Measurements from ENCODE around the gene INAVA.
"Not testable (repeated sequence)": the region's sequence is repeated elsewhere in the genome, so short reads cannot be mapped to it uniquely, and the experiment has no call there.

The INAVA gene

DNA sequence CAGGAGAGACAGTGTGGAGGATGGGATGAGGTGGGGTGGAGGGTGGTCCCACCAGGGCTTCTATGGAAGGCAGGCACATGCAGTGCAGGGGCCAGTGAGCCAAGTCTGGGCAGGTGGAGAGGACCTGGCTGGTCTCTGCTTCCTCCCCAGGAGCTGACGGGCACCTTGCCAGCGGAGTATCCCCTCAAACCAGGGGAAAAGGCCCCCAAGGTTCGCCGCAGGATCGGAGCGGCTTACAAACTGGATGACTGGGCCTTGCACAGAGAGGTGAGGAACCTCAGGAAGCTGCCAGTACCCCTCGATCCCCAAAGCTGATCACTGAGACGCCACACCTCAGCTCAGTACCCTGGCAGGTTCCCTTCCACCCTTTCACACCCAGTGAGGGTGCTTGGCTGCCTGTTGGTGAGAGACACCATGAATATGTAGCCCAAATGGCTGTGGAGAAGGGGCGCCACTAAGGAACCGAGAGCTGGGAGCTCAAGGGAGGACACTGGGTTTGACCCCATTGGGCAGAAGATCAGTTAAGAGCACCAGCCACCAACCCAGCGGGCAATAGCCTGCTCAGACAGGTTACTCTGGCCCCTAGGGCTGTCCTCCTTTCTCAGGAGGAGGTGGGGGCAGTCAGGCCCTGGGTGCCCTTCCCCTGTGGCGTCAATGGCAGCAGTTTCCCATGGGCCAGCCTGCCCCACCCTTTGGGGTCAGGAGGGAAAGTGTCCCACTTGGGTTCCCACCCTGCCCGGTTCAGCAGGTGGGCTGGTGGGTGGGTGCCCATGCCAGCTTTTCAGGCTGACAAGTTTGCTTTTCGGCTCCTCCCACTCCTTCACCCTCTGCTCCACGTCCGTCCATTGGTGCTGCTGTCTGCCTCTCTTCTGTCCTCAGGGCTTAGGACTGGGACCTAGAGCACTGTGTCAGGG, 5.5 kb downstream of the INAVA start:
- DNase-seq = no peak

GRCh38 chr1:200900877-200901276, 6.2 kb downstream of the INAVA start:
- DNase-seq = no peak

DNA sequence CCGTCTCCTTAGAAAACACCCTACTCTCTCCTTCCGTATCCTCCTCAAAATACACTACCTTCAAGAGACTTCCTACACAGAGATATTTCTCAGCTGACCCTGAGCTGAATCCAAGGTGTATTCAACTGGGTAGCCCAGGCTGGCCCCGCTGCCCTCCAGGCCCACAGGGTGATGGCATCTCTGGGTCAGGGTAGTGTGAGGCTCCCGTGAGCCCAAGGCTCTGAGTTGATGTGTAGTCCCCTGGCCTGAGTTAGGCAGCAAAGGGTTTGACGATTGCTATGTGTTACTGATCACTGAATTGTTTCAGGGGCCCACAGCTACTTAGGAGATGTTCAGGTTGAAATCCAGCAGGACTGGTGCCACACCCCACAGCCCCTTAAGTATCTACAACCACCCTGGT, 6.7 kb downstream of the INAVA start:
- DNase-seq = no peak

GRCh38 chr1:200901796-200902444, 7.2 kb downstream of the INAVA start:
- DNase-seq = no peak

- no peak for DNase-seq
Measured at GRCh38 chr1:200903793-200904192, 9.1 kb downstream of the INAVA start.

DNA sequence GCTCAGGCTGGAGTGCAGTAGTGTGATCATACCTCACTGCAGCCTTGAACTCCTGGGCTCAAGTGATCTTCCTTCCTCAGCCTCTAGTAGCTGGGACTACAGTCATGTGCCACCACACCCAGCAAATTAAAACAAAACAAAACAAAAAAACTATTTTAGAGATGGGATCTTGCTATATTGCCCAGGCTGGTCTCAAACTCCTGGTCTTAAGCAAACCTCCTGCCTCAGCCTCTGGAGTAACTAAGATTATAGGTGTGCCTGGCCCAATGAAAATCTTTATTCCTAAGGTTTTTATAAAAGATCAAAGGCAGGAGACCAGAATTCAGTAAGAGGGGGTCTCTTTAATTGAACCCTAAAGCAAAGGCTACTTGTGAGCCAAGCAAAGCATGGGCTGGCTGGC, 10.1 kb downstream of the INAVA start:
- no peak for DNase-seq

DNA sequence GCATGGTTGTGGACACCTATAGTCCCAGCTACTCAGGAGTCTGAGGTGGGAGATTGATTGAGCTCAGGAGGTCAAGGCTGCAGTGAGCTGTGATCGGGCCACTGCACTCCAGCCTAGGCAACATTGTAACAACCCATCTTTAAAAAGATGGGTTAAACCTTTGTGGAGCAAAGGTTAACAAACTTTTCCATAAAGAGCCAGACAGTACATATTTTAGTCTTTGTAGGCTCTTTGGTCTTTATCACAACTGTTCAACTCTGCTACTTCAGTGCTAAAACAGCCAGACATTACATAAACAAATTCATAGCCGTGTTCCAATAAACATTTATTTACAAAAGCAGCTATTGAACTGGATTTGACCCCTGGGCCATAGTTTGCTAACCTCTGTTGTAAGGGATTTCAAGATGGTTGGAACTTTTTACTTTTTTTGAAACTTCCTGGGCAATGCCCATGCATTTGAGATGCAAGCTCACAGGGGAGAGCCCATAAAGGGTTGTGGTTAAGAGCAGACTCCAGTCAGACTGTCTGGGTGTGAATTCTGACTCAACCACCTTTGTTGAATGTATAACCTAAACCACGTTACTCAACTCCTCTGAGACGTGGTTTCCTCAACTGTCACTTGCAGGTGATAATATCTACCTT, 10.8 kb downstream of the INAVA start:
- DNase-seq = peak; percentile 25

- no peak for DNase-seq
Measured at GRCh38 chr1:200906491-200906890, 11.8 kb downstream of the INAVA start.

DNA sequence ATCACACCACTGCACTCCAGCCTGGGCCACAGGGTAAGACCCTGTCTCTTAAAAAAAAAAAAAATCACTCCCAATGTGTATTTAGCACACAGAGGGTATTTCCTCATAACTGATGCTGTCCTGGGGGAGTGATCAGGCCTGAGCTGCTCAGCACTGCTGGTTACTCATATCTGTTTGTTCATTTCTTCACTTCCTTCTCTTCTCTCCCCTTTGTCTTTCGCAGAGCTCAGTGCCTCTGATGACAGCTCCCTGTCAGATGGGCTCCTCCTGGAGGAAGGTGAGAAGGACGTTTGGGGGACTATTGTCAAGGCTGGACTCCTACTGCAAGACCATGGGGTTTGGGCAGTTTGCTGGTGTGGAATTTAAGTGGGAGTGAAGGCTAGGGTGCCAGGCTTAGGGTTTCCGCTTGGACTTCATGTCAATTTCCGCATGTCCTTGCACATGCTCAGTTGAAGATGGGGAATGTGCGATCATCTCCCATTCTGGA, 13.0 kb downstream of the INAVA start:
- no peak for DNase-seq

GRCh38 chr1:200908191-200908868, 13.6 kb downstream of the INAVA start:
- DNase-seq = no peak

DNA sequence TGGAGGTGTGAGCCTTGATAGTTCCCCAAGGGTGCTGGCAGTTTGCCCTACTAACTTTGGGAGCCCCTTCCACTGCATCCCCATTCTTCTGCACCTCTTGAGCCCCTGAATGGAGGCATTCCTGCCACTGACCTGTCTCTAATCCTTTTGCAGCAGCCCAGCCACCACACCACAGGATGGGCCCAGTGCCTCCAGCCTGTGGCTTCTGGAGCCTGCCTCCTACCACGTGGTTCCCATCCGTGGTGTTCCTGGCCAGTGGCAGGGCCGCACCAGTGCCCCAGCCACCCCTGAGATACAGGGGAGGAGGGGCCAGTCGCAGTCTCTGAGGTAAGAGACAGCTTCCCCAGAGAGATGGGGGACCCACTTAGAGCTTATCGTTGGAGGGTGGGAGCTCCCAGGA, 14.4 kb downstream of the INAVA start:
- no peak for DNase-seq

- DNase-seq = no peak
Measured at GRCh38 chr1:200909757-200910239, 15.1 kb downstream of the INAVA start.

- no peak for DNase-seq
Measured at GRCh38 chr1:200911361-200911760, 16.7 kb downstream of the INAVA start.

GRCh38 chr1:200911936-200912335, 17.2 kb downstream of the INAVA start:
- not testable (repeated sequence) for DNase-seq

- no peak for DNase-seq
Measured at GRCh38 chr1:200912737-200913407, 18.2 kb downstream of the INAVA start.

DNA sequence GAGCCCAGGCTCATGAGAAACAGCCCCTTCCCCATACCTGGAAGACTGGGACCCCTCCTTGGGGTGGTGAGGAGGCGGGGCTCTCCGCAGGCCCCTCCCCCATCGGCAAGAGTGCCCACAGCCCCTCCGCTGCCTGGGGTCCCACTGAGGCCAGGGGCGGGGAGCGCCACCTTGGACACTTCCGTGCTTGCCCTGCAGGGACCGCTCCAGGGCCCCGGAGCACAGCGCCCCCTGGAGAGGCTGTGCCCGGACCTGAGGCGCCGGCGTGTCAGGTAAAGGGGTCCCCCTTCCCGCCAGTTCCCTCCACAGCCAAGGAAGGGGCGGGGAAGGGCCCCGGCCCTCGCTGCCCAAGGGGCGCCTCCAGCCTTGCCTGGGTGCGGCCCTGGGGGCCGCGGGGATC, 21.5 kb downstream of the INAVA start:
- DNase-seq = no peak

DNA sequence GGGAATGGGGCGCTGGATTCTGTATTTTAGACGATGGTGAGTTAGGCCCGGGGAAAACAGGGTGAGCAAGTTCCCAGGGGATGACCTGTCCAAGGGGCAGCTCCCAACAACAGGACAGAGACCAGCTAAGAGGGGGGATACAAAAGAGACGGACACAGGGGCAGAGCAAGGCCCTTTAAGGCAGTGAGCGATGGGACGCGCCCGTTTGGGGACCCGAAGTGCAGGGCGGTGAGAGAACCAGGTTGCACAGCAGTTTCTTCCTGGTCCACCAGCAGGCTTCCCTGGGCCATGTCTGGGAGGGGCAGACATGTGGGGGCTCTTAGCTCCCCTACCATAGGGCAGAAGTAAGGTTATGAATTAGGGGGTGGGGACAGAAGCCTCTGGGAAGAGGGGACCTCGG, 22.0 kb downstream of the INAVA start:
- no peak for DNase-seq

GRCh38 chr1:200917291-200917817, 22.7 kb downstream of the INAVA start:
- DNase-seq = no peak

DNA sequence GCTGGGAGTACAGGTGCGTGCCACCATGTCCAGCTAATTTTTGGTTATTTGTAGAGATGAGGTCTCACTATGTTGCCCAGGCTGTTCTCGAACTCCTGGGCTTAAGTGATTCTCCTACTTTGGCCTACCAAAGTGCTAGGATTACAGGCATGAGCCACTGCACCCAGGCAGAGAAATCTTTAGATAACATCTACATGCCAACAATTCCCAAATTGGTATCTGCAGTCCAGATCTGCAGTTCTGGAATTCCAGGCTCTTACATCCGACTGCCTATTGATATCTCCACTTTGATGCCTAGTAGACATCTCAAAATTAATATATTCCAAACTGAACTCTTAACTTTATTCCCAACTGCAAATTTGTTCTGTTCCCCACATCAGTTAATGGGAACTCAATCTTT, 23.3 kb downstream of the INAVA start:
- DNase-seq = no peak

- no peak for DNase-seq
Measured at GRCh38 chr1:200919386-200919785, 24.7 kb downstream of the INAVA start.

DNA sequence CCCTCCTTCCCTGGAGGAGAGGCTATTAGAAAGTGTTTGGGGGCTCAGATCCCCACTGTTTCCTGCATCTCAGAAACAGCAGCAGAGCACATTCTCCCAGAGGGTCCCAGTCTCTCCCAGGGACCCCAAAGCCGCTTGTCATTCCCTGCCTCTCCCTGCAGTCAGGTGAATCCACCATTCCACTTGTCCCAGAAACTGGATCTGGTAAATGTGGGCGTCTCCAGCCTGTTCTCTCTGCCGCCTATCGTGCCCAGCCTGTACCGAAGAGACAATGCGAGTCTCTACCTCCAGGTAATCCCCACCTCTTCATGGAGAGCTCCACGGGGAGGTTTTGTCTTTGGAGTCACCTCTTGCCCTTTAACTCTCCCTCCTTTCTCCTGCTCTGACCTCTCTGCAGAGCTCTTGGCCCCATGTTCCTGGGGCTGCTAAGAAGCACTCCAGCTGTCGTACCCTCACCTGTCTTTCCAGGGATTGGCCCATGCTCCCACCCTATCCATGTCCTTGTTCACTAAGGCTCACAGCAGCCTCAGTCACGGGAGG, 26.9 kb downstream of the INAVA start:
- DNase-seq = no peak

- no peak for DNase-seq
Measured at GRCh38 chr1:200922406-200922805, 27.7 kb downstream of the INAVA start.

Measured in effector CD4-positive, alpha-beta T cell (primary cell).